PC-9 (cell line): ENCODE measurements around the gene ARHGEF1. TPM values are rescaled to one million over a fixed set of nuclear protein-coding genes. Genes with fewer than 3 reads are reported as not detected.

Experiments
- BruUV-seq: library from RNA; stranded (reverse); fragments of 400-500 nt; replicated peaks from 2 replicates; lab custom pipeline; 2021; lab: Mats Ljungman, UMichigan
- CTCF ChIA-PET: fragments of 300-600 bp; sonication (Branson Sonifier 250); formaldehyde crosslinking; loops from one replicate; lab custom pipeline; 2022; ENCODE audit warnings: antibody characterized with exemption; lab: Charles Lee
- POLR2A ChIA-PET: fragments of 300-600 bp; sonication (Branson Sonifier 250); formaldehyde crosslinking; loops from one replicate; lab custom pipeline; 2022; ENCODE audit warnings: antibody characterized with exemption; ENCODE audit not compliant: unreplicated experiment; lab: Charles Lee
- DNase-seq, 2 experiments: peaks; one replicate each; pipeline versions ENCODE4 v3.0.0 to v3.0.0-alpha.2; 2015 to 2022; ENCODE audit warnings: mixed read lengths in 1 of 2
- H2AFZ ChIP-seq: fragments of 200-600 bp; sonication (generic); 2 replicates; pipeline ENCODE4 v1.8.1; 2017; ENCODE audit warnings: antibody characterized with exemption
- H3F3A ChIP-seq: fragments of 200-600 bp; sonication (generic); 2 replicates; pipeline ENCODE4 v1.8.1; 2017; ENCODE audit warnings: antibody characterized with exemption, mild to moderate bottlenecking, low read depth; ENCODE audit not compliant: insufficient read depth
- H3K27ac ChIP-seq: fragments of 200-600 bp; sonication (generic); 2 replicates; pipeline ENCODE4 v1.6.1; 2016; ENCODE audit warnings: mixed run types
- H3K27me3 ChIP-seq: fragments of 200-600 bp; sonication (generic); 2 replicates; pipeline ENCODE4 v1.6.1; 2016; ENCODE audit warnings: low read depth, mixed run types; ENCODE audit not compliant: insufficient read depth
- H3K36me3 ChIP-seq: fragments of 200-600 bp; sonication (generic); 2 replicates; pipeline ENCODE4 v1.6.1; 2016; ENCODE audit warnings: low read depth, mixed run types
- H3K4me1 ChIP-seq: fragments of 200-600 bp; sonication (generic); replicated peaks from 2 replicates; pipeline ENCODE4 v1.6.1; 2016; ENCODE audit warnings: mixed run types; ENCODE audit not compliant: insufficient read depth
- H3K4me2 ChIP-seq: fragments of 200-600 bp; sonication (generic); 2 replicates; pipeline ENCODE4 v1.6.1; 2017; ENCODE audit warnings: mixed run types
- H3K4me3 ChIP-seq: fragments of 200-600 bp; sonication (generic); 2 replicates; pipeline ENCODE4 v1.6.1; 2016; ENCODE audit warnings: mixed run types
- H3K79me2 ChIP-seq: fragments of 200-600 bp; sonication (generic); 2 replicates; pipeline ENCODE4 v1.6.1; 2017; ENCODE audit warnings: low read depth, mixed run types
- H3K9me2 ChIP-seq: fragments of 200-600 bp; sonication (generic); 2 replicates; pipeline ENCODE4 v1.8.1; 2017; ENCODE audit warnings: mild to moderate bottlenecking; ENCODE audit not compliant: insufficient read depth
- H3K9me3 ChIP-seq: fragments of 200-600 bp; sonication (generic); 2 replicates; pipeline ENCODE4 v1.8.1; 2016; ENCODE audit warnings: low read depth; ENCODE audit not compliant: insufficient read depth
- H4K20me1 ChIP-seq: fragments of 200-600 bp; sonication (generic); 2 replicates; pipeline ENCODE4 v1.8.1; 2017; ENCODE audit not compliant: insufficient read depth
- EZH2 ChIP-seq: fragments of 200-600 bp; sonication (generic); IDR thresholded peaks from 2 replicates; pipeline ENCODE4 v1.8.0; 2017; ENCODE audit warnings: antibody characterized with exemption, low read depth
- intact Hi-C: fragments of 100-400 bp; cut with micrococcal nuclease; formaldehyde crosslinking; loops from one replicate; pipeline ENCODE4 v1.10.0; 2022; ENCODE audit not compliant: unreplicated experiment
- microRNA-seq: library from miRNA; unstranded; fragments of <30 nt; microRNA quantifications from one replicate; pipeline ENCODE4 v1.2.0, GENCODE V29; 2021; ENCODE audit warnings: borderline number of aligned reads, borderline replicate concordance
- total RNA-seq: library from RNA; stranded (reverse); gene quantifications from 2 replicates; pipeline ENCODE4 v1.2.3, GENCODE V29; 2021
- TF ChIP-seq, protein P1 (sequence below): fragments of 200-600 bp; sonication (generic); conservative IDR thresholded peaks from 2 replicates; pipeline ENCODE4 v1.6.1; 2017; ENCODE audit warnings: mixed run types, antibody characterized with exemption, mild to moderate bottlenecking, moderate library complexity

The ARHGEF1 gene
- total RNA-seq, 1 experiment from 2014 or later, result 101 TPM

DNA sequence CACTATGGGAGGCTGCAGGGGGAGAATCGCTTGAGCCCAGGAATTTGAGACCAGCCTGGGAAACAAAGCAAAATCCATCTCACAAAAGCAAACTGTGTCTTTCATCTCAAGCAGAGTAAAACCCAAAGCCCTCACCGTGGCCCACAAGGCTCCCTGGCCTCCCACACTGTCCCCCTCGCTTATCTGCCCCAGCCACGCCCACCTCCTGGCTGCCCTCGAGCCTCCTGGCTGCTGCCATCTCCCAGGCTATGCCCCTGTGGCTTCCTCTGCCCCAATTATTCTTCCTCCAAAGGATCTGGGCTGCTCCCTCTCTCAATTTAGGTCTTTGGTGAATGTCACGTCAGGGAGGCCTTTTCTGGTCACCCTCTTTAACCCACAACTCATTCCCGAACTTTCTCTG lies 72.5 kb downstream of the ARHGEF1 start:
- no peaks in the 10 kb centered on the region for H3K79me2 ChIP-seq
- H4K20me1 ChIP-seq, result no peaks in the 10 kb centered on the region; the same call in 1 of the 2 replicates
- BruUV-seq, result no TSS peak
- H3K9me3 ChIP-seq, result no peaks in the 10 kb centered on the region
- TF ChIP-seq EZH2, result no peak
- TF ChIP-seq, protein P1, sequence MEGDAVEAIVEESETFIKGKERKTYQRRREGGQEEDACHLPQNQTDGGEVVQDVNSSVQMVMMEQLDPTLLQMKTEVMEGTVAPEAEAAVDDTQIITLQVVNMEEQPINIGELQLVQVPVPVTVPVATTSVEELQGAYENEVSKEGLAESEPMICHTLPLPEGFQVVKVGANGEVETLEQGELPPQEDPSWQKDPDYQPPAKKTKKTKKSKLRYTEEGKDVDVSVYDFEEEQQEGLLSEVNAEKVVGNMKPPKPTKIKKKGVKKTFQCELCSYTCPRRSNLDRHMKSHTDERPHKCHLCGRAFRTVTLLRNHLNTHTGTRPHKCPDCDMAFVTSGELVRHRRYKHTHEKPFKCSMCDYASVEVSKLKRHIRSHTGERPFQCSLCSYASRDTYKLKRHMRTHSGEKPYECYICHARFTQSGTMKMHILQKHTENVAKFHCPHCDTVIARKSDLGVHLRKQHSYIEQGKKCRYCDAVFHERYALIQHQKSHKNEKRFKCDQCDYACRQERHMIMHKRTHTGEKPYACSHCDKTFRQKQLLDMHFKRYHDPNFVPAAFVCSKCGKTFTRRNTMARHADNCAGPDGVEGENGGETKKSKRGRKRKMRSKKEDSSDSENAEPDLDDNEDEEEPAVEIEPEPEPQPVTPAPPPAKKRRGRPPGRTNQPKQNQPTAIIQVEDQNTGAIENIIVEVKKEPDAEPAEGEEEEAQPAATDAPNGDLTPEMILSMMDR, result no peak
- H3K4me2 ChIP-seq, result no peak overlapping the region
- no peak overlapping the region for H3K4me3 ChIP-seq
- POLR2A ChIA-PET, result no interaction called here
- CTCF ChIA-PET, result no interaction called here
- intact Hi-C loops, result loop anchor here (5.0 to 10.0 kb wide), 3 partner anchors 122 to 311 kb away; partner anchors contain the start of gene ZNF574
- no peak overlapping the region for H2AFZ ChIP-seq
- no peak overlapping the region for H3K27ac ChIP-seq
- no peak for DNase-seq
- H3K4me1 ChIP-seq, result peaks cover 11% of the 10 kb centered on the region
- H3K36me3 ChIP-seq, result no peaks in the 10 kb centered on the region
- peaks cover 3% of the 10 kb centered on the region; the same call in 1 of the 2 replicates for H3F3A ChIP-seq
- no peaks in the 10 kb centered on the region for H3K27me3 ChIP-seq
- no peaks in the 10 kb centered on the region for H3K9me2 ChIP-seq

DNA sequence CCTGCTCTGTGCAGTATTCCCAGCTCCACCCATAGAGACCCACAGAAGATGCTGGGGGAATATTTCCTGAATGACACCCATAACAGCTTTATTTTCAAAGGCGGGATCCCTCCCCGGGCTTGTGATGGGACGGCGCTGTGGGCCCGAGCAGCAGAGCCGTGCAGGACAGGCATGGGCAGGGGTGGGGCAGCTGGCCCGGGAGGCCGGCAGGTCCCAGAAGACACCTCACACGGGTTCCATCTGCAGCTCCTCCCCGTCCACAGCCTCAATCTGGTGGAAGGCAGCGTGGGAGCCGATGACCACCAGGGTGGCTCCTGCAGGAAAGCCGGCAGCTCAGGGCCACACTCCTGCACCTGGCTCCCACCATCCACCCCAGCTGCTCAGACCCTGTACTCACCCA lies 73.6 kb downstream of the ARHGEF1 start:
- Histone ChIP-seq H4K20me1 (no peaks in the 10 kb centered on the region; the same call in 1 of the 2 replicates), H3K4me1 (peaks cover 11% of the 10 kb centered on the region), H3K4me2 (no peak overlapping the region), H3K9me3 (no peaks in the 10 kb centered on the region), H3K79me2 (no peaks in the 10 kb centered on the region), H3K27me3 (no peaks in the 10 kb centered on the region), H3F3A (peaks cover 4% of the 10 kb centered on the region; the same call in 1 of the 2 replicates), H3K9me2 (no peaks in the 10 kb centered on the region), H3K4me3 (no peak overlapping the region), H3K36me3 (no peaks in the 10 kb centered on the region), H2AFZ (no peak overlapping the region), H3K27ac (no peak overlapping the region)
- ChIA-PET CTCF (interaction anchor here (0.6 to 1.1 kb wide), 3 partner anchors 68 to 1550 kb away, joined by 3 to 7 read pairs (median 3); no protein-coding TSS in a partner anchor), POLR2A (no interaction called here)
- intact Hi-C loops, result loop anchor here (2.0 to 10.0 kb wide), 4 partner anchors 70 to 312 kb away; partner anchors contain the start of gene ZNF574
- TF ChIP-seq EZH2, result no peak
- TF ChIP-seq, protein P1, result no peak
- DNase-seq, result no peak
- BruUV-seq, result no TSS peak

Small RNAs within 50 kb of the gene (microRNA-seq; reads per million reads assigned to microRNA genes)
- gene MIR6797, result not detected

Other genes with a start within 250 kb of the ARHGEF1 start
- not detected in 2 replicates for gene CEACAM7, start 194.9 kb upstream of the ARHGEF1 start, total RNA-seq
- 18.1 and 23.3 TPM in 2 replicates for gene CEACAM5, start 174.6 kb upstream of the ARHGEF1 start, total RNA-seq
- gene CEACAM6, start 127.7 kb upstream of the ARHGEF1 start, total RNA-seq, result 265 and 468 TPM in 2 replicates
- gene CEACAM3, start 86.6 kb upstream of the ARHGEF1 start, total RNA-seq, result not detected in 2 replicates
- gene LYPD4, start 38.5 kb upstream of the ARHGEF1 start, total RNA-seq, result not detected in 2 replicates
- not detected in 2 replicates for gene DMRTC2, start 38.1 kb upstream of the ARHGEF1 start, total RNA-seq
- 2,593 and 3,356 TPM in 2 replicates for gene RPS19, start 22.9 kb upstream of the ARHGEF1 start, total RNA-seq
- gene CD79A, start 5.9 kb upstream of the ARHGEF1 start, total RNA-seq, result 0.33 and 0.59 TPM in 2 replicates
- gene ERFL, start 45.3 kb downstream of the ARHGEF1 start, total RNA-seq, result 0.65 and 0.98 TPM in 2 replicates
- 110 and 188 TPM in 2 replicates for gene RABAC1, start 76.1 kb downstream of the ARHGEF1 start, total RNA-seq
- gene ATP1A3, start 111.0 kb downstream of the ARHGEF1 start, total RNA-seq, result not detected in 2 replicates
- 0.96 and 1.1 TPM in 2 replicates for gene GRIK5, start 187.0 kb downstream of the ARHGEF1 start, total RNA-seq
- gene ZNF574, start 193.0 kb downstream of the ARHGEF1 start, total RNA-seq, result 19.4 and 21.6 TPM in 2 replicates
- 2.9 and 3.5 TPM in 2 replicates for gene POU2F2, start 249.3 kb downstream of the ARHGEF1 start, total RNA-seq